HCT116 (cell line): ENCODE data around the gene PPM1H. TPM values are rescaled to one million over a fixed set of nuclear protein-coding genes. Genes with fewer than 3 reads are reported as not detected.

Experiments used
- ATAC-seq: fragments of 200-7000 bp; cut with Tn5 transposase; 2 replicates; pipeline ENCODE4 v1.9.1; 2020; ENCODE audit warnings: mild to moderate bottlenecking, moderate library complexity
- BruUV-seq: library from RNA; stranded (reverse); fragments of 400-500 nt; replicated peaks from 2 replicates; lab custom pipeline; 2021; lab: Mats Ljungman, UMichigan
- CTCF ChIA-PET: fragments of 300-600 bp; sonication (Branson Sonifier 250); formaldehyde crosslinking; loops from one replicate; lab custom pipeline; 2021; ENCODE audit warnings: antibody characterized with exemption; lab: Charles Lee
- POLR2A ChIA-PET: fragments of 300-600, 350-600 bp; sonication (Branson Sonifier 250); formaldehyde crosslinking; loops from one replicate; lab custom pipeline; 2021; ENCODE audit warnings: antibody characterized with exemption; lab: Charles Lee
- RAD21 ChIA-PET, 2 experiments: fragments of 300-600 bp; sonication (Branson Sonifier 250); formaldehyde crosslinking; loops; one replicate each; lab custom pipeline; 2023; ENCODE audit warnings: low total read pairs in 2 of 2; ENCODE audit not compliant: uncharacterized antibody in 2 of 2, unreplicated experiment in 2 of 2, low non-redundant PET in 1 of 2; lab: Charles Lee
- DNase-seq: peaks from one replicate; pipeline ENCODE4 v3.0.0-alpha.2; 2010; ENCODE audit warnings: low read depth, low spot score
- H2AFZ ChIP-seq: fragments of 200-600 bp; shearing (Covaris generic), sonication (generic); 2 replicates; pipeline ENCODE4 v1.6.1; 2017; ENCODE audit warnings: low read depth, mixed run types, mixed read lengths, antibody characterized with exemption, low read length; ENCODE audit not compliant: poor library complexity, severe bottlenecking
- H3K27ac ChIP-seq: 2 replicates; pipeline ENCODE4 v1.5.1; 2012; ENCODE audit warnings: low read depth, low read length
- H3K27me3 ChIP-seq: fragments of 200-600 bp; sonication (generic); 2 replicates; pipeline ENCODE4 v1.6.1; 2016; ENCODE audit warnings: mixed run types, low read length, mixed read lengths; ENCODE audit not compliant: insufficient read depth
- H3K36me3 ChIP-seq, 2 experiments: fragments of 200-500 bp in 1 of 2; fragments of 200-600 bp in 1 of 2; sonication (Bioruptor generic) in 1 of 2; sonication (generic) in 1 of 2; 2 replicates each; pipeline versions ENCODE4 v1.5.1 to v1.6.1; 2014 to 2016; ENCODE audit warnings: low read length in 2 of 2, inconsistent platforms in 1 of 2, mixed read lengths in 1 of 2, mixed run types in 1 of 2; ENCODE audit not compliant: insufficient read depth in 2 of 2, control insufficient read depth in 1 of 2
- H3K4me1 ChIP-seq, 2 experiments: fragments of 200-600 bp in 1 of 2; sonication (generic) in 1 of 2; 2 replicates each; pipeline versions ENCODE4 v1.5.1 to v1.6.1; 2012 to 2017; ENCODE audit warnings: low read length in 2 of 2, inconsistent platforms in 1 of 2, mild to moderate bottlenecking in 1 of 2, mixed read lengths in 1 of 2, mixed run types in 1 of 2, moderate library complexity in 1 of 2; ENCODE audit not compliant: insufficient read depth in 2 of 2, control insufficient read depth in 1 of 2
- H3K4me2 ChIP-seq: fragments of 200-600 bp; sonication (generic); 2 replicates; pipeline ENCODE4 v1.6.1; 2017; ENCODE audit warnings: mixed run types, low read length, mixed read lengths
- H3K4me3 ChIP-seq, 2 experiments: fragments of 200-600 bp in 1 of 2; sonication (generic) in 1 of 2; replicated peaks in 1 of 2; 2 replicates each; pipeline ENCODE4 v1.5.1; 2011 to 2016; ENCODE audit warnings: low read length in 2 of 2, control low read depth in 1 of 2, low read depth in 1 of 2, mild to moderate bottlenecking in 1 of 2, mixed read lengths in 1 of 2, mixed run types in 1 of 2
- H3K79me2 ChIP-seq: fragments of 200-600 bp; sonication (generic); 2 replicates; pipeline ENCODE4 v1.6.1; 2017; ENCODE audit warnings: mild to moderate bottlenecking, mixed run types, low read length, moderate library complexity, mixed read lengths; ENCODE audit not compliant: insufficient read depth
- H3K9ac ChIP-seq: fragments of 200-600 bp; sonication (generic); 2 replicates; pipeline ENCODE4 v1.6.1; 2016; ENCODE audit warnings: low read length, mixed read lengths
- H3K9me2 ChIP-seq: fragments of 200-600 bp; sonication (generic), shearing (Covaris generic); 2 replicates; pipeline ENCODE4 v1.6.1; 2017; ENCODE audit warnings: mixed run types, mild to moderate bottlenecking, moderate library complexity; ENCODE audit not compliant: insufficient read depth
- H3K9me3 ChIP-seq, 2 experiments: fragments of 200-500 bp in 1 of 2; fragments of 200-600 bp in 1 of 2; sonication (Bioruptor generic) in 1 of 2; sonication (generic) in 1 of 2; 2 replicates each; pipeline ENCODE4 v1.6.1; 2014 to 2017; ENCODE audit warnings: low read length in 2 of 2, mixed read lengths in 2 of 2, inconsistent platforms in 1 of 2, low read depth in 1 of 2, mild to moderate bottlenecking in 1 of 2, mixed run types in 1 of 2, moderate library complexity in 1 of 2; ENCODE audit not compliant: control insufficient read depth in 1 of 2, insufficient read depth in 1 of 2
- H4K20me1 ChIP-seq: fragments of 200-600 bp; sonication (generic), shearing (Covaris generic); 2 replicates; pipeline ENCODE4 v1.6.1; 2017; ENCODE audit warnings: mixed run types, mild to moderate bottlenecking, moderate library complexity; ENCODE audit not compliant: insufficient read depth
- CBX3 ChIP-seq: IDR thresholded peaks from 2 replicates; pipeline ENCODE4 v1.6.1; 2012; ENCODE audit warnings: low read depth
- EGR1 ChIP-seq: IDR thresholded peaks from 2 replicates; pipeline ENCODE4 v1.6.1; 2012; ENCODE audit warnings: low read depth
- EZH2 ChIP-seq: fragments of 200-600 bp; sonication (generic); IDR thresholded peaks from 2 replicates; pipeline ENCODE4 v1.6.1; 2017; ENCODE audit warnings: antibody characterized with exemption, mixed run types
- EZH2phosphoT487 ChIP-seq: fragments of 200-600 bp; IDR thresholded peaks from 2 replicates; pipeline ENCODE4 v1.6.1; 2018; ENCODE audit warnings: antibody characterized with exemption, borderline replicate concordance
- FOSL1 ChIP-seq: IDR thresholded peaks from 2 replicates; pipeline ENCODE4 v1.6.1; 2012; ENCODE audit warnings: low read depth
- JUND ChIP-seq: IDR thresholded peaks from 2 replicates; pipeline ENCODE4 v1.6.1; 2012
- POLR2A ChIP-seq: IDR thresholded peaks from 2 replicates; pipeline ENCODE4 v1.7.0; 2011; ENCODE audit warnings: borderline replicate concordance; ENCODE audit not compliant: insufficient read depth, insufficient read length; ENCODE audit errors: extremely low read depth
- POLR2AphosphoS5 ChIP-seq: IDR thresholded peaks from 2 replicates; pipeline ENCODE4 v1.6.1; 2011; ENCODE audit warnings: mild to moderate bottlenecking, low read depth, low read length, moderate library complexity
- RAD21 ChIP-seq: IDR thresholded peaks from 2 replicates; pipeline ENCODE4 v1.6.1; 2012; ENCODE audit warnings: low read depth, mild to moderate bottlenecking
- SIN3A ChIP-seq: IDR thresholded peaks from 2 replicates; pipeline ENCODE4 v1.6.1; 2012; ENCODE audit warnings: low read depth
- SP1 ChIP-seq: IDR thresholded peaks from 2 replicates; pipeline ENCODE4 v1.6.1; 2012; ENCODE audit warnings: low read depth
- SRF ChIP-seq: IDR thresholded peaks from 2 replicates; pipeline ENCODE4 v1.6.1; 2012; ENCODE audit warnings: low read depth
- YY1 ChIP-seq: IDR thresholded peaks from 2 replicates; pipeline ENCODE4 v1.6.1; 2011; ENCODE audit warnings: low read length, low read depth, moderate library complexity, mild to moderate bottlenecking; ENCODE audit not compliant: insufficient replicate concordance; ENCODE audit errors: extremely low read depth
- ZNF274 ChIP-seq: fragments of 200-500 bp; sonication (Bioruptor generic); IDR thresholded peaks from 2 replicates; pipeline ENCODE4 v1.6.1; 2014; ENCODE audit warnings: mild to moderate bottlenecking, low read depth, low read length, inconsistent platforms
- intact Hi-C: fragments of 100-400 bp; cut with micrococcal nuclease; formaldehyde crosslinking; loops from 2 replicates; pipeline ENCODE4 v1.10.0; 2022
- total RNA-seq: library from RNA; stranded (reverse); gene quantifications from one replicate; pipeline ENCODE4 v1.2.1, GENCODE V29; 2021; ENCODE audit not compliant: unreplicated experiment
- TF ChIP-seq, protein P1 (sequence below): IDR thresholded peaks from 2 replicates; pipeline ENCODE4 v1.6.1; 2012
- TF ChIP-seq, protein P2 (sequence below): IDR thresholded peaks from 2 replicates; pipeline ENCODE4 v1.6.1; 2011; ENCODE audit warnings: mild to moderate bottlenecking, low read length, moderate library complexity; ENCODE audit not compliant: insufficient replicate concordance; ENCODE audit errors: extremely low read depth
- TF ChIP-seq, protein P3 (sequence below): IDR thresholded peaks from 2 replicates; pipeline ENCODE4 v1.6.1; 2012
- TF ChIP-seq, protein P4 (sequence below): IDR thresholded peaks from 2 replicates; pipeline ENCODE4 v1.6.1; 2012; ENCODE audit warnings: low read depth

PPM1H gene
- total RNA-seq, 1 experiment from 2014 or later: 8.0 TPM

DNA sequence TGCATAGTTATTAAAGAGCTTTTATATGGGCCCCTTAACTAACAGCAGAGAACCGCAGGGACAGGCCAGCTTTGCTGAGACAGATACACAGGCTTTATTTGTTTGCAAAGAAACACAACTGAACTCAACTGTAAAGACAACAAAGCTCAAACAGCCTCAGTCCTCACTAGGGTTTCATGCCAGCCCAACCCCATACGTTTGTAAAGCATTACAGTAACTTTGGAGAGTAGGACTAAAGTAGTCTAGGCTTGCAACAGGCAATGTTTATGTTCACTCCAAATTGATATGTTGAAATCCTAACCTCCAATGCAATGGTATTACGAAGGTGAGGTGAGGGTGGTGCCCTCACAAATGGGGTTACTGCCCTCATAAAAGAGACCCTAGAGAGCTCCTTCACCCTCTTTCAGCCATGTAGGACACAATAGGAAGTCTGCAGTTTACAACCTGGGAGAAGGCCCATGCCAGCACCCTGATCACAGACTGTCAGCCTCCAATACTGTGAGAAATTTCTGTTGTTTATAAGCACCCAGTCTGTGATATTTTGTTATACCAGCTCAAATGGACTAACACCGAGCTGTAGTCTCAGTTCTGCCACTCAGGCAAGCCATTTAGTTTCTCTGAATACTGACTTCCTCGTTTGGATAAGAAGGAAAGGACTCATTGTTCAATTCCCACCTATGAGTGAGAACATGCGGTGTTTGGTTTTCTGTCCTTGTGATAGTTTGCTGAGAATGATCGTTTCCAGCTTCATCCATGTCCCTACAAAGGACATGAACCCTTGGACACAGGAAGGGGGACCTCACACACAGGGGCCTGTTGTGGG lies 35.2 kb downstream of the PPM1H start:
- Histone ChIP-seq H3K9ac (no peak overlapping the region), H3K36me3 (no peaks in the 10 kb centered on the region), H3K79me2 (no peaks in the 10 kb centered on the region), H3K9me2 (no peaks in the 10 kb centered on the region), H3K27ac (no peak overlapping the region), H4K20me1 (no peaks in the 10 kb centered on the region), H3K4me2 (no peak overlapping the region), H3K27me3 (no peaks in the 10 kb centered on the region), H3K9me3 (no peaks in the 10 kb centered on the region), H2AFZ (no peak overlapping the region), H3K4me3 (no peak overlapping the region), H3K4me1 (peaks cover 3 to 5% of the 10 kb centered on the region in 2 experiments; a peak in 1 of 4 replicates)
- TF ChIP-seq SRF: no peak
- TF ChIP-seq SIN3A: no peak
- TF ChIP-seq, protein P1, sequence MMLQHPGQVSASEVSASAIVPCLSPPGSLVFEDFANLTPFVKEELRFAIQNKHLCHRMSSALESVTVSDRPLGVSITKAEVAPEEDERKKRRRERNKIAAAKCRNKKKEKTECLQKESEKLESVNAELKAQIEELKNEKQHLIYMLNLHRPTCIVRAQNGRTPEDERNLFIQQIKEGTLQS: no peak
- TF ChIP-seq EGR1: no peak
- TF ChIP-seq, protein P2, sequence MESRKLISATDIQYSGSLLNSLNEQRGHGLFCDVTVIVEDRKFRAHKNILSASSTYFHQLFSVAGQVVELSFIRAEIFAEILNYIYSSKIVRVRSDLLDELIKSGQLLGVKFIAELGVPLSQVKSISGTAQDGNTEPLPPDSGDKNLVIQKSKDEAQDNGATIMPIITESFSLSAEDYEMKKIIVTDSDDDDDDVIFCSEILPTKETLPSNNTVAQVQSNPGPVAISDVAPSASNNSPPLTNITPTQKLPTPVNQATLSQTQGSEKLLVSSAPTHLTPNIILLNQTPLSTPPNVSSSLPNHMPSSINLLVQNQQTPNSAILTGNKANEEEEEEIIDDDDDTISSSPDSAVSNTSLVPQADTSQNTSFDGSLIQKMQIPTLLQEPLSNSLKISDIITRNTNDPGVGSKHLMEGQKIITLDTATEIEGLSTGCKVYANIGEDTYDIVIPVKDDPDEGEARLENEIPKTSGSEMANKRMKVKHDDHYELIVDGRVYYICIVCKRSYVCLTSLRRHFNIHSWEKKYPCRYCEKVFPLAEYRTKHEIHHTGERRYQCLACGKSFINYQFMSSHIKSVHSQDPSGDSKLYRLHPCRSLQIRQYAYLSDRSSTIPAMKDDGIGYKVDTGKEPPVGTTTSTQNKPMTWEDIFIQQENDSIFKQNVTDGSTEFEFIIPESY: no peak
- no peak for TF ChIP-seq FOSL1
- TF ChIP-seq, protein P3, sequence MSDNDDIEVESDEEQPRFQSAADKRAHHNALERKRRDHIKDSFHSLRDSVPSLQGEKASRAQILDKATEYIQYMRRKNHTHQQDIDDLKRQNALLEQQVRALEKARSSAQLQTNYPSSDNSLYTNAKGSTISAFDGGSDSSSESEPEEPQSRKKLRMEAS: no peak
- no peak for TF ChIP-seq EZH2phosphoT487
- no peak for TF ChIP-seq POLR2AphosphoS5
- TF ChIP-seq JUND: no peak
- no peak for TF ChIP-seq POLR2A
- no peak for TF ChIP-seq SP1
- TF ChIP-seq RAD21: no peak
- TF ChIP-seq, protein P4, sequence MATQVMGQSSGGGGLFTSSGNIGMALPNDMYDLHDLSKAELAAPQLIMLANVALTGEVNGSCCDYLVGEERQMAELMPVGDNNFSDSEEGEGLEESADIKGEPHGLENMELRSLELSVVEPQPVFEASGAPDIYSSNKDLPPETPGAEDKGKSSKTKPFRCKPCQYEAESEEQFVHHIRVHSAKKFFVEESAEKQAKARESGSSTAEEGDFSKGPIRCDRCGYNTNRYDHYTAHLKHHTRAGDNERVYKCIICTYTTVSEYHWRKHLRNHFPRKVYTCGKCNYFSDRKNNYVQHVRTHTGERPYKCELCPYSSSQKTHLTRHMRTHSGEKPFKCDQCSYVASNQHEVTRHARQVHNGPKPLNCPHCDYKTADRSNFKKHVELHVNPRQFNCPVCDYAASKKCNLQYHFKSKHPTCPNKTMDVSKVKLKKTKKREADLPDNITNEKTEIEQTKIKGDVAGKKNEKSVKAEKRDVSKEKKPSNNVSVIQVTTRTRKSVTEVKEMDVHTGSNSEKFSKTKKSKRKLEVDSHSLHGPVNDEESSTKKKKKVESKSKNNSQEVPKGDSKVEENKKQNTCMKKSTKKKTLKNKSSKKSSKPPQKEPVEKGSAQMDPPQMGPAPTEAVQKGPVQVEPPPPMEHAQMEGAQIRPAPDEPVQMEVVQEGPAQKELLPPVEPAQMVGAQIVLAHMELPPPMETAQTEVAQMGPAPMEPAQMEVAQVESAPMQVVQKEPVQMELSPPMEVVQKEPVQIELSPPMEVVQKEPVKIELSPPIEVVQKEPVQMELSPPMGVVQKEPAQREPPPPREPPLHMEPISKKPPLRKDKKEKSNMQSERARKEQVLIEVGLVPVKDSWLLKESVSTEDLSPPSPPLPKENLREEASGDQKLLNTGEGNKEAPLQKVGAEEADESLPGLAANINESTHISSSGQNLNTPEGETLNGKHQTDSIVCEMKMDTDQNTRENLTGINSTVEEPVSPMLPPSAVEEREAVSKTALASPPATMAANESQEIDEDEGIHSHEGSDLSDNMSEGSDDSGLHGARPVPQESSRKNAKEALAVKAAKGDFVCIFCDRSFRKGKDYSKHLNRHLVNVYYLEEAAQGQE: no peak
- no peak for TF ChIP-seq ZNF274
- TF ChIP-seq YY1: no peak
- no peak for TF ChIP-seq CBX3
- no peak for TF ChIP-seq EZH2
- ATAC-seq (no peak), DNase-seq (no peak)
- intact Hi-C loops: no loop called here
- CTCF ChIA-PET: no interaction called here
- BruUV-seq: no TSS peak
- POLR2A ChIA-PET: no interaction called here
- RAD21 ChIA-PET: no interaction called here
